Astrocyte of the spinal cord (primary cell): ENCODE data around the gene SNX6.
"Not testable (repeated sequence)": the region's sequence is repeated elsewhere in the genome, so short reads cannot be mapped to it uniquely, and the experiment has no call there.

ENCODE experiments used
- DNase-seq: peaks from one replicate; pipeline ENCODE4 v3.0.0; 2011; ENCODE audit warnings: low read depth, low spot score
- H3K4me3 ChIP-seq: 2 replicates; pipeline ENCODE4 v1.5.1; 2011; ENCODE audit warnings: low read depth, mild to moderate bottlenecking, low read length, moderate library complexity
- in situ Hi-C: cut with HindIII; loops from 2 replicates; pipeline ENCODE4 v1.10.0; 2017; ENCODE audit warnings: low sequenced_read_pairs
- TF ChIP-seq, protein P1 (sequence below): IDR thresholded peaks from 2 replicates; pipeline ENCODE4 v1.5.1; 2012; ENCODE audit warnings: low read depth, mild to moderate bottlenecking, low read length, inconsistent platforms

Gene SNX6

DNA sequence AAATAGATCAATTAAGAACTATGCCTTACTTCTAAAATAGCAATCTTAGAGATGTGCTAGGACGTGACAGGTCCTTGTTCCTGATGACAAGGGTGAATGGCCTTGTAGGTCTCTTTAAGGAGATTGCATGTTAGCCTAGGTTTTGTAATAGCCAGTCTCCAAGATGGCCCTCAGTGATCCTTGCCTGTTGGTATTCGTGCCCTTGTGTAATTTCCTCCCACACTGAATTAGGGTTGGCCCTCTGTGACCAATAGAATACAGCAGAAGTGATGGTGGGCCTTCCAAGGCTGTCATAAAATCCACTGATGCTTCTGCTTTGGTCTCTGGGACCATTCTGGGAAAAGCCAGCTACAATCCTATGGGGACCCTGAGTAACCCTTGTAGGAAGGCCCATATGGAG lies 38.2 kb upstream of the SNX6 start:
- in situ Hi-C loops, result no loop called here
- no peak overlapping the region for H3K4me3 ChIP-seq
- DNase-seq, result no peak
- TF ChIP-seq, protein P1, sequence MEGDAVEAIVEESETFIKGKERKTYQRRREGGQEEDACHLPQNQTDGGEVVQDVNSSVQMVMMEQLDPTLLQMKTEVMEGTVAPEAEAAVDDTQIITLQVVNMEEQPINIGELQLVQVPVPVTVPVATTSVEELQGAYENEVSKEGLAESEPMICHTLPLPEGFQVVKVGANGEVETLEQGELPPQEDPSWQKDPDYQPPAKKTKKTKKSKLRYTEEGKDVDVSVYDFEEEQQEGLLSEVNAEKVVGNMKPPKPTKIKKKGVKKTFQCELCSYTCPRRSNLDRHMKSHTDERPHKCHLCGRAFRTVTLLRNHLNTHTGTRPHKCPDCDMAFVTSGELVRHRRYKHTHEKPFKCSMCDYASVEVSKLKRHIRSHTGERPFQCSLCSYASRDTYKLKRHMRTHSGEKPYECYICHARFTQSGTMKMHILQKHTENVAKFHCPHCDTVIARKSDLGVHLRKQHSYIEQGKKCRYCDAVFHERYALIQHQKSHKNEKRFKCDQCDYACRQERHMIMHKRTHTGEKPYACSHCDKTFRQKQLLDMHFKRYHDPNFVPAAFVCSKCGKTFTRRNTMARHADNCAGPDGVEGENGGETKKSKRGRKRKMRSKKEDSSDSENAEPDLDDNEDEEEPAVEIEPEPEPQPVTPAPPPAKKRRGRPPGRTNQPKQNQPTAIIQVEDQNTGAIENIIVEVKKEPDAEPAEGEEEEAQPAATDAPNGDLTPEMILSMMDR, result no peak

DNA sequence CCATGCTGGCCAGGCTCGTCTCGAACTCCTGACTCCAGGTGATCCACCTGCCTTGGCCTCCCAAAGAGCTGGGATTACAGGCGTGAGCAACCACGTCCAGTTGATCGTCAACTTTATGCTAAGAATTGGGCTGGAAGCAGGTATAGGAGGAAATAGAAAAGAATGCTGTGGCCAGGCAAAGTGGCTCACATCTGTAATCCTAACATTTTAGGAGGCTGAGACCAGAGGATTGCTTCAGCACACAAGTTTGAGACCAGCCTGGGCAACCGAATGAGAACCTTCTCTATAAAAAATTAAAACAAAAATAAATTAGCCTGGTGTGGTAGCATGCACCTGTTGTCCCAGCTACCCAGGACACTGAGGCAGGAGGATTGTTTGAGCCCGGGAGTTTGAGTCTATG lies 37.1 kb upstream of the SNX6 start:
- in situ Hi-C loops, result no loop called here
- TF ChIP-seq, protein P1, result no peak
- no peak for DNase-seq
- no peak overlapping the region for H3K4me3 ChIP-seq

DNA sequence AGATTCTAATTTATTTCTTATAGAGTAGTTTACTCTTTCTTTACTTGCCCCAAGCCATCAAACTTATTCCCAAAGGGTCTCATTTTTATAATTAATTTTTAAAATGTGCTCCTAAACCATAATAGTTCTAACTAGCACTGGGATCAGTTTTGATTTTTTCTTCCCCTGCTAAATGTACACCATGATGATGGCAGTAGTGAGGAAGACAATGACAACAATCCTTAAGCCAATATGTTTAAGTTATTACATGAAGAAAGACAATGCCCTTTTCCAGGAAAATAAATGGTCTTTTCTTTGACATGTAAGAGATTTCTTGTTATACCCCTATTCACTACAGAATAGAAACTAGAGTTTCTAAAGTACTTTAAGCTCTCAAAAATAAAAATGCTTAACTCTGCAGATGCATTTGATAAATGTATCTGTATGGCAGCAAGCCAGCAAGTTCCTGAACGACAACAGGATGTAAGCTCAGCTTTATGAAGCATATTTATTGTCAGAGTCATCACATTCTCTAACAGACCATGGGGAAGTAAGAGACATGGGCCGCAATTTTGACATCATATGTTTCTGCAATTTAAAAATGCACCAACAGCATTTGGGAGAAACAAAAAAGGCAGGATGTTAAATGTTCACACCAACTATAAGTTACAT lies 36.0 kb upstream of the SNX6 start:
- H3K4me3 ChIP-seq, result no peak overlapping the region
- in situ Hi-C loops, result no loop called here
- TF ChIP-seq, protein P1, result no peak
- DNase-seq, result peak; percentile 89

DNA sequence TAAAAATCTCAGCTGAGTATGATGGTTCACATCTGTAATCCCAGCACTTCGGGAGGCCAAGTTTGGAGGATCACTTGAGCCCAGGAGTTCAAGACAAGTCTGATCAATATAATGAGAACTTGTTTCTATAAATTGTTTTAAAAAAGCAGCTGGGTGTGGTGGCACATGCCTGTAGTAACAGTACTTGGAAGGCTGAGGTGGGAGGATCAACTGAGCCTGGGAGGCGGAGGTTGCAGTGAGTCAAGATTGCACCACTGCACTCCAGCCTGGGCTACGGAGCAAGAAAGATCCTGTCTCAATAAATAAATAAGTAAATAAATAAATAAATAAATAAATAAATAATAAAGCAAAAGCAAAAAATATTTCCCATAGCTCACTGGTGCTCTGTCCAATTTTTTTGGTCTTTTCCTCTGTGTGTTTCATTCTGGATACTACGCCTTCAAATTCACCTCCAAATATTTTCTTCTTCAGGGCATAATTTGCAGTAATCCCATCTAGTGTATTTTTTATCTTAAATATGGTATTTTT lies 32.7 kb upstream of the SNX6 start:
- in situ Hi-C loops, result no loop called here
- H3K4me3 ChIP-seq, result no peak overlapping the region
- no peak for DNase-seq
- TF ChIP-seq, protein P1, result no peak

DNA sequence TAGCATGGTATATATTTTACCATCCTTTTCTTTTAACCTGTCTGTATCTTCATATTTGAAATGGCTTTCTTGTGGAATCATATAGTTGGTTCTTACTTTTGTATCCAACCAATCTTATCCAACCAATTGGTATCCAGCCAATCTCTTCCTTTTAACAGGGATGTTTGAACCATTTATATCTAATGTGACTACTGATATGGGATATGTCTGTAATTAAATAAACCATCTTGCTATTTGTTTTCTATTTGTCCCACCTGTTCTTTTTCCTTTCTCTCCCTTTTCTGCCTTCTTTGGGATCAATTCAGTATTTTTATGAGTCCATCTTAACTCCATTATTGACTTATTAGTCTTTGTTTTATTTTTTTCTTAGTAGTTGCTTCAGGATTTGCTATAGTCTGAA lies 30.8 kb upstream of the SNX6 start:
- in situ Hi-C loops, result no loop called here
- DNase-seq, result no peak
- no peak overlapping the region for H3K4me3 ChIP-seq
- TF ChIP-seq, protein P1, result no peak

DNA sequence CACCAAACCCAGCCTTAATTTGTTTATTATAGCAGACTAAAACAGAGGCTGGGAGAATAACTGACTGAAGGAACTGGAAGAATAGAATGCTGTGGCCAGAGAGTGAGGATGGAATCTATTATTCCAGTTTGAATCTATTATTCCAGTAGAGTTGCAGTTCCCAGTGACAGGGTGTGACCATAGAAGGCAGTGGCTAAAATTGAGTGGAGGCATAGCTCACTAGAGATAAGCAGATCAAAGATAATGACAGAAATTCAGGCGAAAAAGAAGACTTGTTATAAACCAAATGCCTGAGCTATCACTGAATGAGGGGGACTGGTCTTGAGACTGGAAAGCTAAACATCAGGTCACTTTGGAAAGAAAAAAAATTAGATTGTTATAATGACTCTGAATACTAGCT lies 26.0 kb upstream of the SNX6 start:
- in situ Hi-C loops, result no loop called here
- no peak overlapping the region for H3K4me3 ChIP-seq
- TF ChIP-seq, protein P1, result no peak
- DNase-seq, result no peak

DNA sequence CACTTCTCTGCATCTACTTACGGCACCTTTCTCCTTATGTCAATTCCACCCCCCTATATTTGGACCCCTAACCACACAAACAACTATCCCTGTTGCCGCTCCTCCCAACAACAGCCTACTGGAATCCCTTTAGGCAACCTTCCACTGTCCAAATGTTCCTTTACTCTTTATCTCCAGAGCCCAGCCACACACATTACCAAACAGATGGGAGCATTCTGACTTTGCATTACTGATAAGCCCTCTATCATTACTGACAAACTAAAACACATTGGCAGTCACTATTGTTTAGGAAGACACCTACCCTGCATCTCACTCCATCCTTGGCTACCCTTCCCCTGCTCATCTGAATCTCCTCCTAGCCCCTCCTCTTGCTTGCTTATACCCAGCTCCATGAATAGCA lies 23.1 kb upstream of the SNX6 start:
- DNase-seq, H3K4me3 ChIP-seq, in situ Hi-C loops: not testable (repeated sequence)

DNA sequence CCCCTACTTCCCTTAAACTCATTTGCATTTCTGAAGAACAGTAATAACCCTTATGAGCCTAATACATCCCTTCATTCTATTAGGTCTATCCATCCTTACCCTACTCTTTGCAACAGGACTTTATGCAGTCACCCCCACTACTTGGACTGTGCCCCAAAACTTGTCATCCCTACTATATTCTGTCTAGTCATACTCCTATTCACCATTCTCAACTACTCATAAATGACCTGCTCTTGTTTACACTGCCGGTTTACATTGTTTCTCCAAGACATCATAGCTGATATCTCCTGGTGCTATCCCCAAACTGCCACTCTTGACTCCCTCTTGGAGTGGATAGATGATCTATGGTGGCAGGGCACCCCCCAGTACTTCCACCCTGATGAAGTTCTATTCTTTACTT lies 22.4 kb upstream of the SNX6 start:
- H3K4me3 ChIP-seq, in situ Hi-C loops, DNase-seq: not testable (repeated sequence)
